ENCODE results near the gene KCNIP4. TPM values are rescaled to one million over a fixed set of nuclear protein-coding genes. Genes with fewer than 3 reads are reported as not detected.

Gene KCNIP4
- total RNA-seq, 4 donors from 2014 or later: 2.5 TPM; not detected in 2

DNA sequence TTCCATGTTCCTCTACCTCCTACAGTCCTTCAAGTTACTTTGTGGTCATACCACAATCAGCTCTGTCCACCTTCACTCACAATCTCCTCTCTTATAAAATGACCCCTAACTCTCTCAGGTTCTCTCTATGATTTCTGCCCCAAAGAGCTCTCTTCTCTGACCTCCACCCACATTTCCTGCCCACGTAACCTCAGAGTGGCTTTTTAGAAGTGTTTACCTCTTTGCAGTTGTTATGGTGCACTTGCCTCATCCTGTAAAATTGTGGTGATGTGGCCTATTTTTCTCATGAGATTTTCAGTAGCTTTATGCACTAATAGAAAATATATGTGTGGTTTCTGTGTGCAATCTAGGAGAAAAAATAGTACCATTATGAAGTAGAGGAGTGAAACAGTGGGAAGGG is 1032.5 kb downstream of the KCNIP4 start:
- in situ Hi-C loops (cut with MboI; ENCODE audit: low pct_ligation_motif_present in 1 of 4, low pct_unique_long_range_greater_than_20kb in 1 of 4, low sequenced_read_pairs in 3 of 4): no loop called here
- no peaks in the 10 kb centered on the region for H3K27me3 ChIP-seq
- TF ChIP-seq, protein P1, sequence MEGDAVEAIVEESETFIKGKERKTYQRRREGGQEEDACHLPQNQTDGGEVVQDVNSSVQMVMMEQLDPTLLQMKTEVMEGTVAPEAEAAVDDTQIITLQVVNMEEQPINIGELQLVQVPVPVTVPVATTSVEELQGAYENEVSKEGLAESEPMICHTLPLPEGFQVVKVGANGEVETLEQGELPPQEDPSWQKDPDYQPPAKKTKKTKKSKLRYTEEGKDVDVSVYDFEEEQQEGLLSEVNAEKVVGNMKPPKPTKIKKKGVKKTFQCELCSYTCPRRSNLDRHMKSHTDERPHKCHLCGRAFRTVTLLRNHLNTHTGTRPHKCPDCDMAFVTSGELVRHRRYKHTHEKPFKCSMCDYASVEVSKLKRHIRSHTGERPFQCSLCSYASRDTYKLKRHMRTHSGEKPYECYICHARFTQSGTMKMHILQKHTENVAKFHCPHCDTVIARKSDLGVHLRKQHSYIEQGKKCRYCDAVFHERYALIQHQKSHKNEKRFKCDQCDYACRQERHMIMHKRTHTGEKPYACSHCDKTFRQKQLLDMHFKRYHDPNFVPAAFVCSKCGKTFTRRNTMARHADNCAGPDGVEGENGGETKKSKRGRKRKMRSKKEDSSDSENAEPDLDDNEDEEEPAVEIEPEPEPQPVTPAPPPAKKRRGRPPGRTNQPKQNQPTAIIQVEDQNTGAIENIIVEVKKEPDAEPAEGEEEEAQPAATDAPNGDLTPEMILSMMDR (IDR thresholded peaks at IDR 0.05): no peak
- no peak for TF ChIP-seq EP300 (IDR thresholded peaks at IDR 0.05; ENCODE audit: low read depth)
- no peak for TF ChIP-seq POLR2A (IDR thresholded peaks at IDR 0.05)
- H3K4me1 ChIP-seq: no peaks in the 10 kb centered on the region
- 57 to 62% methylated on average over 1 of the region's 1 CpG for WGBS, 2 donors (ENCODE audit: low coverage in 1 of 2)
- DNase-seq: peak; percentile 23
- no peak overlapping the region for H3K4me3 ChIP-seq
- H3K9me3 ChIP-seq: no peaks in the 10 kb centered on the region
- no peak overlapping the region for H3K27ac ChIP-seq
- intact Hi-C loops (cut with DNase I; ENCODE audit: low total_unique reads): no loop called here
- no peaks in the 10 kb centered on the region for H3K36me3 ChIP-seq

DNA sequence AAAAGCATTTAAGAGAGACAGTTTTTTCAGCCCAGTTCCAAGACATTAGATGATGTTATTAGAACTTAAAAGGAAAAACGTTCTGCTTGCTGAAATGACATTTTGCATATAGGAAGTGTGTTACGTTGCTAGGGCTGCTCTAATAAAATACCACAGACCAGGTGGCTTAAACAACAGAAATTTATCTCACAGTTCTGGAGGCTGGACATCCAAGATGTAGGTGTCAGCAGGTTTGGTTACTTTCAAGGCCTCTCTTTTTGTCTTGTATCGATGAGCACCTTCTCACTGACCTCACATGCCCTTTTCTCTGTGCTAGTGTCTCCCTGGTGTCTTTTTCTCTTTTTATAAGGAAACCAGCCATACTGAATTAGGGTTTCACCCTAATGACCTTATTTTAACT is 1043.6 kb downstream of the KCNIP4 start:
- no peaks in the 10 kb centered on the region for H3K27me3 ChIP-seq
- in situ Hi-C loops (cut with MboI; ENCODE audit: low pct_ligation_motif_present in 1 of 4, low pct_unique_long_range_greater_than_20kb in 1 of 4, low sequenced_read_pairs in 3 of 4): no loop called here
- H3K4me3 ChIP-seq: no peak overlapping the region
- no peak overlapping the region for H3K27ac ChIP-seq
- TF ChIP-seq EP300 (IDR thresholded peaks at IDR 0.05; ENCODE audit: low read depth): no peak
- no peak for TF ChIP-seq POLR2A (IDR thresholded peaks at IDR 0.05)
- H3K36me3 ChIP-seq: no peaks in the 10 kb centered on the region
- no peaks in the 10 kb centered on the region for H3K9me3 ChIP-seq
- H3K4me1 ChIP-seq: no peaks in the 10 kb centered on the region
- DNase-seq: no peak
- intact Hi-C loops (cut with DNase I; ENCODE audit: low total_unique reads): no loop called here
- 64 to 100% methylated on average over 1 to 3 of the region's 3 CpGs for WGBS, 2 donors (ENCODE audit: low coverage in 1 of 2)

DNA sequence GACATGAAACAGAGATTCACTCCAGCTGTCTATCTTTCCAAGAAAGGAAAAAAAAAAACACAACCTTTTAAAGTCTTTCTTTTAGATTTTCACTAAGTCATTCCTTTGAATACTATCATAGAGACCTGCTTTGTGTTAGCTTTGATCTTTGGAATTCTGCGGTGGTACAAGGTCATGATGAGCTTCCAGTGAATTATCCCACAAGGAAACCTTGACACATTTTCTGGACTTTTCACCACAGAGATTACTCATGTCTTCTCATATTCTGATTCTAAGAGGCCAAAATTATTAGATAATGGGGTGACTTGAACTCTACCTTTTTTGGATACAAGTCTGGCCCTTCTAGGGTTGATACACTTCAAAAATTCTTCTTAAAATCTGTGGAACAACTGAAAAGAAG is 1046.7 kb downstream of the KCNIP4 start:
- no peaks in the 10 kb centered on the region for H3K9me3 ChIP-seq
- in situ Hi-C loops (cut with MboI; ENCODE audit: low pct_ligation_motif_present in 1 of 4, low pct_unique_long_range_greater_than_20kb in 1 of 4, low sequenced_read_pairs in 3 of 4): no loop called here

DNA sequence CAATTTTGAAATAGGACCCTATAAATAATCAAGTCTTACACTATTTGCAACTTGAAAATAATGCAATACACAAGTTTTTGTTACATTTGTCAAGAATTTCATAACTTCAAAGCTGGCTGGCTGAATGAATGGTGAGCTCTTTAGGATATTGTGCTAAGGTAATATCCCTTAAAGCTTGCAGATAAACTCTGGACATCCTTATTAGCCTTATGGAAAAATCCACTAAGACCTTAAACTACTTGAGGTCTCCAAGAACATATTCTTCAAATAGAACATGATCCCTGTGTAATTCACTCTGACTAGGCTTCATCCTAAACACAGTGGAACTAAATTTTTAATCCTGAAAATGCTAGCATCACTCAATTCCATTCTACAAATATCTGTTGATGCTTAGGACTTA is 1049.0 kb downstream of the KCNIP4 start:
- H3K4me3 ChIP-seq: no peak overlapping the region
- no peak overlapping the region for H3K27ac ChIP-seq
- intact Hi-C loops (cut with DNase I; ENCODE audit: low total_unique reads): no loop called here
- no peaks in the 10 kb centered on the region for H3K9me3 ChIP-seq
- TF ChIP-seq POLR2AphosphoS5 (IDR thresholded peaks at IDR 0.05): no peak
- TF ChIP-seq POLR2A (IDR thresholded peaks at IDR 0.05): no peak
- no peak for TF ChIP-seq EP300 (IDR thresholded peaks at IDR 0.05; ENCODE audit: low read depth)
- TF ChIP-seq, protein P1 (IDR thresholded peaks at IDR 0.05): no peak
- no peaks in the 10 kb centered on the region for H3K36me3 ChIP-seq
- H3K27me3 ChIP-seq: no peaks in the 10 kb centered on the region
- in situ Hi-C loops (cut with MboI; ENCODE audit: low pct_ligation_motif_present in 1 of 4, low pct_unique_long_range_greater_than_20kb in 1 of 4, low sequenced_read_pairs in 3 of 4): no loop called here
- no peaks in the 10 kb centered on the region for H3K4me1 ChIP-seq
- no peak for DNase-seq

More for the DNA sequence above, 1046.7 kb downstream of the KCNIP4 start:
- 82 to 100% methylated on average over 1 of the region's 1 CpG for WGBS, 2 donors (ENCODE audit: low coverage in 1 of 2)
- intact Hi-C loops (cut with DNase I; ENCODE audit: low total_unique reads): no loop called here
- DNase-seq: no peak
- H3K27me3 ChIP-seq: no peaks in the 10 kb centered on the region
- H3K4me3 ChIP-seq: no peak overlapping the region
- H3K4me1 ChIP-seq: no peaks in the 10 kb centered on the region
- no peaks in the 10 kb centered on the region for H3K36me3 ChIP-seq
- no peak for TF ChIP-seq EP300 (IDR thresholded peaks at IDR 0.05; ENCODE audit: low read depth)
- TF ChIP-seq, protein P1 (IDR thresholded peaks at IDR 0.05): no peak
- TF ChIP-seq POLR2AphosphoS5 (IDR thresholded peaks at IDR 0.05): no peak
- no peak for TF ChIP-seq POLR2A (IDR thresholded peaks at IDR 0.05)
- H3K27ac ChIP-seq: no peak overlapping the region

DNA sequence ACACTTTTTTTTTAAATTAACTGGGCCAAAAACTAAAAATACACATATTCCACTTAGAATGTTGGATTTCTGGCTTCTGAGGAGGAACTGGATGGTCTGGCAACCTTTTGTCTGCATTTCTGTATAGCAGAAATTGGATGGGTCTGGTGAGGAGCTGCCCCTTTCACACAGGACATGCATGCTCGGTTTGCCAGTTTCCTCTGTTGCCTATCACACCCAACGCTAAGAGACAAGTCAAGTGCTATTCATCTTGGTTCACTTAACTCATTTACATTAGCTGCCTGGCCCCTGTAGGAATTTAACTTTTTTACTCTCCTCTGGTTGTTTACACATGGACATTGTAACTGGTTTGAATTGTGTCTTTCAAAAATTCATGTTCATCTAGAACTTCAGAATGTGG is 1052.6 kb downstream of the KCNIP4 start:
- intact Hi-C loops (cut with DNase I; ENCODE audit: low total_unique reads) (no loop called here), in situ Hi-C loops (cut with MboI; ENCODE audit: low pct_ligation_motif_present in 1 of 4, low pct_unique_long_range_greater_than_20kb in 1 of 4, low sequenced_read_pairs in 3 of 4) (no loop called here)
- TF ChIP-seq POLR2AphosphoS5 (IDR thresholded peaks at IDR 0.05): no peak
- no peak for TF ChIP-seq EP300 (IDR thresholded peaks at IDR 0.05; ENCODE audit: low read depth)
- TF ChIP-seq POLR2A (IDR thresholded peaks at IDR 0.05): no peak
- TF ChIP-seq, protein P1 (IDR thresholded peaks at IDR 0.05): no peak
- Histone ChIP-seq H3K4me3 (no peak overlapping the region), H3K36me3 (no peaks in the 10 kb centered on the region), H3K27me3 (no peaks in the 10 kb centered on the region), H3K9me3 (no peaks in the 10 kb centered on the region), H3K4me1 (no peaks in the 10 kb centered on the region), H3K27ac (no peak overlapping the region)
- 84 to 86% methylated on average over 2 of the region's 2 CpGs for WGBS, 2 donors (ENCODE audit: low coverage in 1 of 2)
- DNase-seq: no peak

Measured in transverse colon (tissue), 4 donors.